Upper lobe of left lung (tissue), 4 donors: Measurements from ENCODE around the gene PAK5.

ENCODE experiments used
- CTCF ChIP-seq, 6 experiments: fragments of 450-650 bp in 4 of 6; fragments of 200-600 bp in 2 of 6; sonication (generic) in 2 of 6; IDR thresholded peaks; one replicate each; pipeline ENCODE4 v1.5.1; 2016 to 2019; ENCODE audit warnings: antibody characterized with exemption in 6 of 6
- EP300 ChIP-seq, 4 donors: sonication (generic); formaldehyde crosslinking; IDR thresholded peaks; one replicate each; pipeline ENCODE4 v1.5.1; 2017; ENCODE audit warnings: antibody characterized with exemption in 4 of 4, control low read depth in 2 of 4

- TF ChIP-seq EP300 (IDR thresholded peaks at IDR 0.05) (no peak), CTCF (IDR thresholded peaks at IDR 0.05) (no peak)
These were observed 323.1 kb downstream of the PAK5 start for GRCh38 chr20:9515741-9516233.
